ENCODE data around the gene NEB.
A peak's percentile ranks its signal among the peaks of the same experiment; 100 is the strongest.

Gene NEB

GRCh38 chr2:151472966-151473365 lies 261.3 kb downstream of the NEB start:
- Mint-ChIP-seq H3K9me3 (ENCODE audit: low read depth) (no peaks in the 10 kb centered on the region), H3K4me3 (no peak overlapping the region), H3K4me1 (ENCODE audit: low read depth) (peaks cover 3% of the 10 kb centered on the region), H3K27me3 (no peaks in the 10 kb centered on the region), H3K36me3 (peaks cover 36% of the 10 kb centered on the region), H3K27ac (no peak overlapping the region)

GRCh38 chr2:151470556-151470955 lies 263.7 kb downstream of the NEB start:
- Mint-ChIP-seq H3K4me3 (no peak overlapping the region), H3K9me3 (ENCODE audit: low read depth) (no peaks in the 10 kb centered on the region), H3K36me3 (peaks cover 39% of the 10 kb centered on the region), H3K27ac (no peak overlapping the region), H3K27me3 (no peaks in the 10 kb centered on the region), H3K4me1 (ENCODE audit: low read depth) (peaks cover 8% of the 10 kb centered on the region)

GRCh38 chr2:151465771-151466170 lies 268.5 kb downstream of the NEB start:
- Mint-ChIP-seq H3K9me3 (ENCODE audit: low read depth) (no peaks in the 10 kb centered on the region), H3K27ac (no peak overlapping the region), H3K4me1 (ENCODE audit: low read depth) (peaks cover 7% of the 10 kb centered on the region), H3K4me3 (no peak overlapping the region), H3K36me3 (peaks cover 51% of the 10 kb centered on the region), H3K27me3 (no peaks in the 10 kb centered on the region)

GRCh38 chr2:151459358-151459757 lies 274.9 kb downstream of the NEB start:
- Mint-ChIP-seq H3K27ac (no peak overlapping the region), H3K9me3 (ENCODE audit: low read depth) (no peaks in the 10 kb centered on the region), H3K4me1 (ENCODE audit: low read depth) (no peaks in the 10 kb centered on the region), H3K27me3 (no peaks in the 10 kb centered on the region), H3K36me3 (peaks cover 34% of the 10 kb centered on the region), H3K4me3 (no peak overlapping the region)

DNA sequence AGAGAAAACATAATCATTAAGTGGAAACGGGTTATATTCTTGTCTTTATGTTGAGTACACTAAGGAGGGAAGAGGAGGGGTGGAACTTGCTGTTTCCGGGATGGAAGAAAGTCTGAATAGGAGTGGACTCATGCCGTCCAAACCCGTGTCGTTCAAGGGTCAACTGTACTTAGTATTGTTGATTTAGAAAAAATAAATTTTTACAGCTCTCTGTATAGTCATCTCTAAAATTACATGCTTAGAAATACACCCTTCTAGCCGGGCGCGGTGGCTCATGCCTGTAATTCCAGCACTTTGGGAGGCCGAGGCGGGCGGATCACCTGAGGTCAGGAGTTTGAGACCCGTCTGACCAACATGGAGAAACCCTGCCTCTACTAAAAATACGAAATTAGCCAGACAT lies 295.1 kb downstream of the NEB start:
- H3K27me3 Mint-ChIP-seq: no peaks in the 10 kb centered on the region
- no peak overlapping the region for H3K4me3 Mint-ChIP-seq
- peaks cover 15% of the 10 kb centered on the region for H3K36me3 Mint-ChIP-seq
- H3K27ac Mint-ChIP-seq: no peak overlapping the region
- peaks cover 8% of the 10 kb centered on the region for H3K4me1 Mint-ChIP-seq (ENCODE audit: low read depth)
- no peaks in the 10 kb centered on the region for H3K9me3 Mint-ChIP-seq (ENCODE audit: low read depth)

DNA sequence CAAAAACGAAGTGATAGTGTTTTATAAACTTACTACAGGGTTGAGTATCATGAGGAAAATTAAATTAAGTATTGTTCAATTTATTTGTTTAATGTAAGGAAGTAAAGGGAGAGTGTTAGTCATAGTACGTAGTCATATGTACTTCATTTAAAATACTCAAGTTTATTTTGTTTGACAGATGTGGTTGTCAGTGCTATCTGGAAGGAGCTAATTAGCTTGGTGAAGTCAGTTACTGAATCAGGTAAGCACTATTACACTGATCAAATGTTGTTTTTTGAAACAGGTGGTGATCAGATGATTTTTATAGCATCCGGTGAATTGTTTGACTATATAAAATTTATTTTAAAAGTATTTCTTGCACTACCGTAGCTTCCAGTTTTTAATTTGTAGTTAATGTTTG lies 295.8 kb downstream of the NEB start:
- H3K27ac Mint-ChIP-seq: no peak overlapping the region

GRCh38 chr2:151437630-151438029 lies 296.6 kb downstream of the NEB start:
- Mint-ChIP-seq H3K36me3 (peaks cover 13% of the 10 kb centered on the region), H3K27ac (peak overlapping the region; percentile 23)

More for the DNA sequence above, 295.8 kb downstream of the NEB start:
- H3K4me1 Mint-ChIP-seq (ENCODE audit: low read depth): peaks cover 8% of the 10 kb centered on the region
- peaks cover 13% of the 10 kb centered on the region for H3K36me3 Mint-ChIP-seq
- no peaks in the 10 kb centered on the region for H3K9me3 Mint-ChIP-seq (ENCODE audit: low read depth)
- no peak overlapping the region for H3K4me3 Mint-ChIP-seq
- H3K27me3 Mint-ChIP-seq: no peaks in the 10 kb centered on the region

More at GRCh38 chr2:151437630-151438029, 296.6 kb downstream of the NEB start:
- Mint-ChIP-seq H3K4me1 (ENCODE audit: low read depth) (peaks cover 8% of the 10 kb centered on the region), H3K4me3 (no peak overlapping the region), H3K9me3 (ENCODE audit: low read depth) (no peaks in the 10 kb centered on the region), H3K27me3 (no peaks in the 10 kb centered on the region)

Measured in activated naive CD8-positive, alpha-beta T cell (primary cell).